H1 (cell line): ENCODE measurements around the gene NEGR1.

Experiments used
- CTCF ChIP-seq, 3 experiments: IDR thresholded peaks; 1 replicate in 2 of 3; 2 replicates in 1 of 3; pipeline versions ENCODE4 v1.5.1 to v1.6.1; 2011; ENCODE audit warnings: low read length in 3 of 3, mild to moderate bottlenecking in 3 of 3, inconsistent platforms in 2 of 3, low read depth in 1 of 3, moderate library complexity in 1 of 3; ENCODE audit not compliant: insufficient read depth in 1 of 3; ENCODE audit errors: control extremely low read depth in 1 of 3
- EZH2 ChIP-seq: fragments of 200-600 bp; sonication (generic); IDR thresholded peaks from 2 replicates; pipeline ENCODE4 v1.7.1; 2012; ENCODE audit warnings: low read depth, mild to moderate bottlenecking, moderate library complexity, low read length, inconsistent platforms; ENCODE audit not compliant: severe bottlenecking
- HDAC2 ChIP-seq, 2 experiments: fragments of 300-600 bp in 1 of 2; sonication (generic) in 1 of 2; IDR thresholded peaks; 2 replicates each; pipeline ENCODE4 v1.6.1; 2011 to 2012; ENCODE audit warnings: low read depth in 2 of 2, low read length in 2 of 2, mild to moderate bottlenecking in 2 of 2, moderate library complexity in 2 of 2, borderline replicate concordance in 1 of 2, inconsistent platforms in 1 of 2
- NRF1 ChIP-seq: IDR thresholded peaks from 2 replicates; pipeline ENCODE4 v1.6.1; 2011; ENCODE audit warnings: mild to moderate bottlenecking, low read depth, low read length, improper control_type of control experiment
- POLR2A ChIP-seq, 2 experiments: IDR thresholded peaks; 1 replicate in 1 of 2; 2 replicates in 1 of 2; pipeline ENCODE4 v1.6.1; 2011; ENCODE audit warnings: low read depth in 2 of 2, low read length in 2 of 2, mild to moderate bottlenecking in 2 of 2; ENCODE audit errors: control extremely low read depth in 1 of 2
- POU5F1 ChIP-seq: IDR thresholded peaks from 2 replicates; pipeline ENCODE4 v1.6.1; 2011; ENCODE audit warnings: low read depth, mild to moderate bottlenecking, low read length, moderate library complexity
- TAF7 ChIP-seq: optimal IDR thresholded peaks from 2 replicates; pipeline ENCODE3; 2011; ENCODE audit warnings: low read depth, mild to moderate bottlenecking, inconsistent platforms, low read length, moderate library complexity, borderline replicate concordance
- TBP ChIP-seq: IDR thresholded peaks from 2 replicates; pipeline ENCODE4 v1.6.1; 2011; ENCODE audit warnings: low read depth, low read length, improper control_type of control experiment
- YY1 ChIP-seq: IDR thresholded peaks from 2 replicates; pipeline ENCODE4 v1.6.1; 2011; ENCODE audit warnings: low read depth, mild to moderate bottlenecking, low read length

GRCh38 chr1:71899881-71900280 is 382.5 kb downstream of the NEGR1 start:
- no peak for TF ChIP-seq TBP
- no peak for TF ChIP-seq CTCF (IDR thresholded peaks at IDR 0.05; ENCODE audit: control extremely low read depth in 1 of 3, insufficient read depth in 1 of 3, low read depth in 1 of 3, low read length in 3 of 3)
- TF ChIP-seq NRF1: no peak
- TF ChIP-seq TAF7: no peak
- TF ChIP-seq YY1: no peak
- TF ChIP-seq EZH2: no peak
- no peak for TF ChIP-seq HDAC2 (IDR thresholded peaks at IDR 0.05; ENCODE audit: borderline replicate concordance in 1 of 2, low read depth in 2 of 2, low read length in 2 of 2)
- TF ChIP-seq POU5F1: no peak
- TF ChIP-seq POLR2A (IDR thresholded peaks at IDR 0.05; ENCODE audit: control extremely low read depth in 1 of 2, low read depth in 2 of 2, low read length in 2 of 2): no peak
